Activated CD8-positive, alpha-beta memory T cell treated with anti-CD3 and anti-CD28 coated beads, Interleukin-2, amount 50 U/mL, for 48 hours (primary cell): Measurements from ENCODE around the gene TAF11L3.
"Not testable (repeated sequence)": the region's sequence is repeated elsewhere in the genome, so short reads cannot be mapped to it uniquely, and the experiment has no call there.

Experiments
- DNase-seq: peaks from one replicate; pipeline ENCODE4 v3.0.0-alpha.2; 2020

Gene TAF11L3

GRCh38 chr5:17518067-17518466 is at the start of gene TAF11L3:
TAF11L3 (plus strand) TSS chr5:17518367.
- not testable (repeated sequence) for DNase-seq

DNA sequence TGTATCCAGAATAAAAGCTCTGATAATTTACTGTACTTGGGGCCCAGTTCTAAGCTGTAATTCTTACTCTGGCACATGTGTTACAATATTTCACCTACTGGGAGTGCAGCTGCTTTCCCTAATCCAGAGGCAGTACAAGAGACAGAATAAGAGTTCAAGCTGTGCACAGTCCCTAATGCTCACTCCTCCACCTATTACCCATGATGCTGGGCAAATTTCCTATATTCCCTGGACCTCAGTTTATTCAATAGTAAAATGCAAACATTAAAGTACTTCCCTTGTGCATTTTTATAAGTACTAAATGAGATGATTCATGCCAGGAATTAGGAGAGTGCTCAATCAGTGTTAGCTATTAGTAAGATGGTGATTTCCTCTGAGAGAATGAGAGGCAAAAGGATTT is 48.1 kb upstream of the TAF11L3 start:
- no peak for DNase-seq

GRCh38 chr5:17475064-17475463 is 43.1 kb upstream of the TAF11L3 start:
- DNase-seq: not testable (repeated sequence)

DNA sequence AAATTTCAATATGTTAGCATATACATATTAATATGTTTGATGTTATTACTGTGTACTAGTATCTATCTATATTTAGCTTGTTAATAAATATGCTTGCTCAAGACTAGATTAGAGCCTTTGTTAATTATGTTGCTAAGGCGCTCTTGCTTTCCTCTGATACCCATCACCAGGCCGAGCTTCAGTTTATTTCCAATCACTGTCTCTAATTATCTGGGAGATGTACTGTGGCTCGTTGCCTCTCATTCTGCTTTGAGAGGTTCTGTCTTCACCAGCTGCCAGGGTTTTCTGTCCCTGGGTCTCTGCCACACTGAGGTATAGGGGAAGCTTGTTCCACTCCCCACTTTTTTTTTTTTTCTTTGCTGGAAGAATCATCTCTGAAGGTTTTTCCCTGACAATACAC is 41.1 kb upstream of the TAF11L3 start:
- DNase-seq: no peak

DNA sequence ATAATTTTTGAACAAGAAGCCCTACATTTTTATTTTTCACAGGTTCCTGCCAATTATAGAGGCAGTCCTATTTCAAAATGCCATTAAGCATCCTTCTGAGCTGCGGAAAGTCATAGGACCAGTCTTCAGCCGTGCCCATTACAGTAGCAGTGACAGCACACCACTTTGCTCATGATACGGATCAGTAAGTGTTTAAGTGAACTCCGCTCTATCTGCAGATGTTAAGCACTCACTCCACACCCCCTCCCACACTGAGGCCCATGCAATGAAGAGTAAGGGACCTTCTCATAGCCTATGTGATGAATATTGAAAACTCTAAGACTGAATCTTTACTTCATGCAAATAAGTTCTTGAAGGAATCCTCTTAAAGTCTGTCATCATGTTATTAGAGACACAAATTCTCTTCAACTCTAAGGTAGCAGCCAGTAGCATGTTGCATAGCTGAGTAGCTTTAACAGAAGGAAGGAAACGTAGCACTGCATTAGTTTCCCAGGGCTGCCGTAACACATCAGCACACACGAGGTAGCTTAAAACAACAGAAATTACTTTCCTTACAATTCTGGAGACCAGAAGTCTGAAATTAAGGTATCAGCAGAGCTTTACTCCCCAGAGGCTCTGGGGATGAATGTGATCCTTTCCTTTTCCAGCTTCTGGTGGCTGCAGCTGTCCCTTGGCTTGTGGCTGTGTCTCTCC is 40.4 kb upstream of the TAF11L3 start:
- no peak for DNase-seq

DNA sequence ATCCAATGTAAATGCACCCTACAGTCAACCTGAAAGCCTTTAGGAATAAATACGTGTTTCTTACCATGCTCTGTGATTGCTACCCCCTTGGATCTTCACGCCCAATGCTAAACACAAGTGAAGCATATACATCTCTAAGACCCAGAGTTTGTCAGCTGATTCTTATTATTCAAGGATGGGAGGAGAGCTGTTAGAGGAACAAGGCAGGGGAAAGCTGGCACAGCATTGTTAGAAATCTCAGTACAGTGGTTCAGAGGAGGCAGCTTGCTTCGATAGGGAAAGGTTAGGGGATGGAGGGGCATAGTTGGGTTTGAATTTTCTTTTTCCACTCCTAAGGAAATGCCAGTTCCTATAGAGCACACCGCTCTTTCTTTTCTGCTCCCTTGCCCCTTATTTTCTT is 36.8 kb upstream of the TAF11L3 start:
- DNase-seq: no peak

DNA sequence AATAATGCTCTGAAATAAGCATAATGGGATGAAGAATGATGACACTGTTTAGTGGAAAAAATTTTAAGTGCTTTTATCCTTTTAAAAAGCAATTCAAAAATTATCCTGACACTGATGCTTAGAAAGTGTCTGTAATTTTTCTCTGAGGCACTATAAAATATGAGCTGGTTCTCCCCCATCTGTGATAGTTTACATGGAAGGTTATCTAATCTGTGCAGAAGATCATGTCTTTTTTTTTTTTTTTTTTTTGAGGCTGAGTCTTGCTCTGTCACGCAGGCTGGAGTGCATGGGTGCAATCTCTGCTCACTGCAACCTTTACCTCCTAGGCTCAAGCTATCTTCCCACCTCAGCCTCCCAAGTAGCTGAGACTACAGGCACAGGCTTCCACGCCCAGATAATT is 35.4 kb upstream of the TAF11L3 start:
- DNase-seq: no peak

DNA sequence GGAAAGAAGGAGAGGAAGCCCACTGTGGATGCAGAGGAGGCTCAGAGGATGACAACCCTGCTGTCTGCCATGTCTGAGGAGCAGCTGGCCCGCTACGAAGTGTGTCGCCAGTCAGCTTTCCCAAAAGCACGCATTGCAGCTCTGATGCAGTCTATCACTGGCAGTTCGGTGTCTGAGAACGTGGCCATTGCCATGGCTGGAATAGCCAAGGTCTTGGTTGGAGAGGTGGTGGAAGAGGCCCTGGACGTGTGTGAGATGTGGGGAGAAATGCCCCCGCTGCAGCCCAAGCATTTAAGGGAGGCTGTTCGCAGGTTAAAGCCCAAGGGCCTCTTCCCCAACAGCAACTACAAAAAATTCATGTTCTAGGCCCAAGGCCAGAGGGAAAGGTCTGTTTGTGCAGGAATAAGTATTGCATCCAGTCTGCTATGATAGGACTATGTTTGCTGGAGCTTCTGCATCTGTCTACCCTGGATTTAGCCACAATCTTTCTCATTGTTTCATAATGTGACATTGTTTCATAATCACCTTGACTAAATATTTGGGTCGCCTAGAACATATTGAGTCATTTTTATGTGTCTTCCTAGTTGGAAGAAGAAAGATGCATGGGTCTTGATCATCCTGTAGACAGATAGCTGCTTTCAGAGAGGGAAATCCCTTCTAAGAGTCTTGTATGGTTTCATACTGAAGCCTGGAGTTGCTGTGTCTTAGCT is 31.5 kb upstream of the TAF11L3 start:
- DNase-seq: not testable (repeated sequence)

DNA sequence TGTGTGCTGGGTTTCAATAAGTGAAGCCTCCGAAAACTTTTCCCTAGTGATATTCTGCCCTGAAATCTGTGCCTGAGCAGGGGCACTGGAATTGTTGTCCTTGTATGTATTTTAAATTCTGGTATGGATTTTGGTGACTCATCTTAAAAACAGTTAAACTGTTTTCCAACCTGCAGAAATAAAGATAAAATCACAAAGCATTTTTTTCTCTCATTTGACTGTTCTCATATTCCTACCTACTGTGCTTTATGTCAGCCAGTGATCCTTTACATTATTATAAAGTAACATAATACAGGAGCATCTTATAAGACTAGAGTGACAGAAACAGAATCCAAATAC is 31.0 kb upstream of the TAF11L3 start:
- no peak for DNase-seq

- not testable (repeated sequence) for DNase-seq
Measured at GRCh38 chr5:17491257-17491656, 26.9 kb upstream of the TAF11L3 start.

- no peak for DNase-seq
Measured at GRCh38 chr5:17492770-17493169, 25.4 kb upstream of the TAF11L3 start.

DNA sequence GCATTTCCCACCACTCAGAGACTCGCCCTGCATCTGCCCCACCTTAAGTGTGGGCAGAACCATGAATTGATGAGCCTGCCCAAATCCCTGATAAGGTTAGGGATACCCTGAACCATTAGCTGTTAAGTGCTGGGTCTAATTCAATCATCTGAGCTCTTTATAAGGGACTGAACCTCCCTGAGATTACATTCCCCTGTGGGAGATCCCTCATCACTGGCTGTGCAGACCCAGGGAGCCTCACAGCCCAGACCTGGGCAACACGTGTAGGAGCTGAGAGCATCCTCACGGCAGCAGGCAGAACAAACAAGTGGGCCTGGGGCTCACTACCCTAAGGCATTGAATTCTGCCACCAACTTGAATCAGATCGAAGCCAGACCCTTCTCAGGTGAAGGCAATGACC is 20.7 kb upstream of the TAF11L3 start:
- no peak for DNase-seq

GRCh38 chr5:17497931-17498330 is 20.2 kb upstream of the TAF11L3 start, which contains the start of gene TAF11L2:
TAF11L2 (plus strand) TSS chr5:17498231.
- not testable (repeated sequence) for DNase-seq

GRCh38 chr5:17511775-17512325 is 6.3 kb upstream of the TAF11L3 start:
- no peak for DNase-seq

DNA sequence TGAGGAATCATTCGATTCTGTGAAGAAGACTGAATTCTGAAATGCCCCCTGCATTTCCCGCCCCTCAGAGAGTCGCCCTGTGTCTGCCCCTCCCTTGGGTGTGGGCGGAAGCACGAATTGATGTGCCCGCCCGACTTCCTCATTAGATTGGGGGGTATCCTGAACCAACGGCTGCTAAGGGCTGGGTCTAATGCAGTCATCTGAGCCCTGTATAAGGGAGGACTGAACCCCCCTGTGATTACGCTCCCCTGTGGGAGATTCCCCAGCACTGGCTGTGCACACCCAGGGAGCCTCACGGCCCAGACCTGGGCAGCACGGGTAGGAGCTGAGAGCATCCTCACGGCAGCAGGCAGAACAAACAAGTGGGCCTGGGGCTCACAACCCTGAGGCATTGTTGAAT is 641 bp upstream of the TAF11L3 start:
- DNase-seq: peak; percentile 55

- DNase-seq: not testable (repeated sequence)
Measured at GRCh38 chr5:17519508-17519907, 1.3 kb downstream of the TAF11L3 start.

DNA sequence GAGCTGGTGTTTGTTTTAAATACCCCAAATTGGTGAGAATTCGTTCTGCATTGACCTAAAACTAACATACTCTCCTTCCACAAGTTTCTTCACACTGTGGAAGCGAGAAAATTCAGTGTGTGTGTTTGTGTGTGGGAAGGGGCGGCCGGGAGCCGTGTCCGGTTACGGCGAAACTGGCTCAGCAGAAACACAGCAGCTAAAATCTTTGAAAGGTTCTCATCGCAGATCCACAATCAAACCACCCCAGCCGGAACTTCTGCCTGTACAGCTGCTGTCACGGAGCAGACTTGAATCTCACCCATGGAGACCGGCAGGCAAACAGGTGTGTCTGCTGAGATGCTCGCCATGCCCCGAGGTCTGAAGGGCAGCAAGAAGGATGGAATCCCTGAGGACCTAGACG is 3.3 kb downstream of the TAF11L3 start, which contains the start of gene TAF11L4:
TAF11L4 (plus strand) TSS at position 301 of the 400 bp plus-strand sequence.
- DNase-seq: not testable (repeated sequence)

- DNase-seq: not testable (repeated sequence)
Measured at GRCh38 chr5:17524935-17525334, 6.8 kb downstream of the TAF11L3 start, which contains the start of gene TAF11L5. TAF11L5 (plus strand) TSS chr5:17525235.

DNA sequence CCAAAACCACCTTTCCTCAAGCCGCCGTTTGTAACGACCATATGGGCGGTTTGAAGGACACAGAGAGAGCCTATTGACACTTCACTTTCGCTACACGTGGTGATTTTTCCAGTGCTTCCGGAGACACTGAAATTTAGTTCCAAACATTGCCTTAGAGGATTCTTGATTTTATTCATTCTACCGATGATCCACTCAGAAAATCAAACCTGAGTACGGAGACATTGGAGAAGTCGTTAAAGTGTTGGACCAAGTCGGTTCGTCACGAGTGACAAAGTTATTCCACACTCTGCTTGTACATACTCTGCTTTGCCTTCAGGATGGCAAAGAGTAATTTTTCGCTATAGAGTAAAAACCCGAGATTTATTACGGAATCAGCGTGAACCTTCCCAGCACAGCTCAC is 8.3 kb downstream of the TAF11L3 start:
- DNase-seq: peak; percentile 55

DNA sequence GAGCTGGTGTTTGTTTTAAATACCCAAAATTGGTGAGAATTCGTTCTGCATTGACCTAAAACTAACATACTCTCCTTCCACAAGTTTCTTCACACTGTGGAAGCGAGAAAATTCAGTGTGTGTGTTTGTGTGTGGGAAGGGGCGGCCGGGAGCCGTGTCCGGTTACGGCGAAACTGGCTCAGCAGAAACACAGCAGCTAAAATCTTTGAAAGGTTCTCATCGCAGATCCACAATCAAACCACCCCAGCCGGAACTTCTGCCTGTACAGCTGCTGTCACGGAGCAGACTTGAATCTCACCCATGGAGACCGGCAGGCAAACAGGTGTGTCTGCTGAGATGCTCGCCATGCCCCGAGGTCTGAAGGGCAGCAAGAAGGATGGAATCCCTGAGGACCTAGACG is 10.2 kb downstream of the TAF11L3 start, which contains the start of gene TAF11L6:
TAF11L6 (plus strand) TSS at position 301 of the 400 bp plus-strand sequence.
- DNase-seq: not testable (repeated sequence)
